ENCODE data around the gene HIGD1A. TPM values are rescaled to one million over a fixed set of nuclear protein-coding genes. Genes with fewer than 3 reads are reported as not detected.

Gene HIGD1A
- total and polyA plus RNA-seq, 2 of the 4 experiments (the other 2 are of a cell fraction): 86.6 to 137 TPM

- Histone ChIP-seq H3K9me3 (ENCODE audit: control insufficient read depth, insufficient read depth, low read length) (no peaks in the 10 kb centered on the region), H4K20me1 (ENCODE audit: insufficient read depth, low read length) (peaks cover 22% of the 10 kb centered on the region), H3K56ac (ENCODE audit: extremely low read depth, insufficient read depth, low read length) (no peak overlapping the region), H4K91ac (ENCODE audit: insufficient read depth, low read depth, low read length) (no peak overlapping the region), H3K9me1 (ENCODE audit: insufficient read depth, low read length) (peaks cover 3% of the 10 kb centered on the region), H2AFZ (replicated peaks; ENCODE audit: low read length, poor library complexity) (no peak overlapping the region), H3K9ac (ENCODE audit: low read depth, low read length) (no peak overlapping the region), H2BK5ac (ENCODE audit: low read depth, low read length, poor library complexity, severe bottlenecking) (no peak overlapping the region), H2BK15ac (ENCODE audit: low read depth, low read length) (no peak overlapping the region), H3K27ac (ENCODE audit: insufficient read depth, low read length) (no peak overlapping the region), H4K5ac (ENCODE audit: low read depth, low read length) (no peak overlapping the region), H3K4me1 (ENCODE audit: control insufficient read depth, insufficient read depth, low read length) (peaks cover 3% of the 10 kb centered on the region; the same call in 1 of the 2 replicates), H2BK120ac (ENCODE audit: low read depth, low read length) (no peak overlapping the region), H3K14ac (replicated peaks; ENCODE audit: low read depth, low read length) (no peak overlapping the region), H3K27me3 (ENCODE audit: control insufficient read depth, insufficient read depth, low read length) (0 out of 2 replicates have a peak, but pooled peaks cover 2% of the 10 kb centered on the region), H3K4me3 (ENCODE audit: insufficient read depth, low read depth, low read length) (no peak overlapping the region), H3K4ac (ENCODE audit: low read depth, low read length) (no peak overlapping the region), H2AK5ac (ENCODE audit: low read depth, low read length) (no peak overlapping the region), H2BK20ac (ENCODE audit: low read depth, low read length) (no peak overlapping the region), H3K23ac (ENCODE audit: low read depth, low read length) (peak overlapping the region; percentile 6; the same call in 1 of the 2 replicates), H3K18ac (ENCODE audit: low read depth, low read length) (no peak overlapping the region), H3K79me1 (ENCODE audit: low read depth in 1 of 2, low read length in 2 of 2) (peaks cover 18 to 42% of the 10 kb centered on the region in 2 experiments), H3K36me3 (ENCODE audit: control insufficient read depth, insufficient read depth, low read length) (0 out of 2 replicates have a peak, but pooled peaks cover 1% of the 10 kb centered on the region), H4K8ac (ENCODE audit: low read depth in 2 of 2, low read length in 2 of 2) (no peak overlapping the region), H3K4me2 (ENCODE audit: low read depth, low read length) (no peak overlapping the region), H2AK9ac (replicated peaks; ENCODE audit: low read depth, low read length, poor library complexity) (no peak overlapping the region)
- TF ChIP-seq NFE2L2 (IDR thresholded peaks at IDR 0.05; ENCODE audit: low read depth, low read length) (no peak), SMC3 (IDR thresholded peaks at IDR 0.05; ENCODE audit: low read depth, low read length) (no peak), POLR2A (IDR thresholded peaks at IDR 0.05; ENCODE audit: low read depth, low read length) (no peak), FOS (IDR thresholded peaks at IDR 0.05; ENCODE audit: low read depth, low read length) (no peak), RAD21 (IDR thresholded peaks at IDR 0.05; ENCODE audit: low read length) (no peak), RCOR1 (IDR thresholded peaks at IDR 0.05; ENCODE audit: insufficient replicate concordance, low read length) (no peak), USF2 (IDR thresholded peaks at IDR 0.05; ENCODE audit: low read depth, low read length) (no peak), MAFK (IDR thresholded peaks at IDR 0.05; ENCODE audit: low read depth, low read length) (no peak), CHD1 (IDR thresholded peaks at IDR 0.05; ENCODE audit: low read depth, low read length) (no peak), RFX5 (IDR thresholded peaks at IDR 0.05; ENCODE audit: low read depth, low read length) (no peak), CEBPB (IDR thresholded peaks at IDR 0.05; ENCODE audit: low read depth, low read length) (no peak), BHLHE40 (IDR thresholded peaks at IDR 0.05; ENCODE audit: low read depth, low read length) (no peak), ELK1 (IDR thresholded peaks at IDR 0.05; ENCODE audit: borderline replicate concordance, low read depth, low read length) (no peak), MAZ (IDR thresholded peaks at IDR 0.05; ENCODE audit: borderline replicate concordance, low read depth, low read length) (no peak), MXI1 (IDR thresholded peaks at IDR 0.05; ENCODE audit: borderline replicate concordance, low read depth, low read length) (no peak)
- TF ChIP-seq, protein P1, sequence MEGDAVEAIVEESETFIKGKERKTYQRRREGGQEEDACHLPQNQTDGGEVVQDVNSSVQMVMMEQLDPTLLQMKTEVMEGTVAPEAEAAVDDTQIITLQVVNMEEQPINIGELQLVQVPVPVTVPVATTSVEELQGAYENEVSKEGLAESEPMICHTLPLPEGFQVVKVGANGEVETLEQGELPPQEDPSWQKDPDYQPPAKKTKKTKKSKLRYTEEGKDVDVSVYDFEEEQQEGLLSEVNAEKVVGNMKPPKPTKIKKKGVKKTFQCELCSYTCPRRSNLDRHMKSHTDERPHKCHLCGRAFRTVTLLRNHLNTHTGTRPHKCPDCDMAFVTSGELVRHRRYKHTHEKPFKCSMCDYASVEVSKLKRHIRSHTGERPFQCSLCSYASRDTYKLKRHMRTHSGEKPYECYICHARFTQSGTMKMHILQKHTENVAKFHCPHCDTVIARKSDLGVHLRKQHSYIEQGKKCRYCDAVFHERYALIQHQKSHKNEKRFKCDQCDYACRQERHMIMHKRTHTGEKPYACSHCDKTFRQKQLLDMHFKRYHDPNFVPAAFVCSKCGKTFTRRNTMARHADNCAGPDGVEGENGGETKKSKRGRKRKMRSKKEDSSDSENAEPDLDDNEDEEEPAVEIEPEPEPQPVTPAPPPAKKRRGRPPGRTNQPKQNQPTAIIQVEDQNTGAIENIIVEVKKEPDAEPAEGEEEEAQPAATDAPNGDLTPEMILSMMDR (conservative IDR thresholded peaks at IDR 0.05; ENCODE audit: low read depth, low read length): no peak
- in situ Hi-C loops (cut with MboI; ENCODE audit: low sequenced_read_pairs) (no loop called here), dilution Hi-C loops (cut with HindIII; ENCODE audit: low sequenced_read_pairs, unreplicated experiment) (no loop called here), intact Hi-C loops (cut with micrococcal nuclease) (no loop called here)
- WGBS, 2 experiments (ENCODE audit: extremely low coverage in 2 of 2, insufficient read length in 1 of 2): 90% methylated on average over 2 of the region's 3 CpGs; no CpG with 5 or more reads in 1 of the 2 experiments
- BruUV-seq (replicated peaks): no TSS peak
- DNase-seq (no peak), ATAC-seq (ENCODE audit: low read depth) (no peak)
- CTCF ChIA-PET: no interaction called here
- POLR2A ChIA-PET (ENCODE audit: unreplicated experiment): no interaction called here
Observed at GRCh38 chr3:42801048-42801620, 3.2 kb downstream of the HIGD1A start.

Data from IMR-90 (cell line).